ENCODE measurements around the gene ADAMTS15.
"Not testable (repeated sequence)": the region's sequence is repeated elsewhere in the genome, so short reads cannot be mapped to it uniquely, and the experiment has no call there.

DNA sequence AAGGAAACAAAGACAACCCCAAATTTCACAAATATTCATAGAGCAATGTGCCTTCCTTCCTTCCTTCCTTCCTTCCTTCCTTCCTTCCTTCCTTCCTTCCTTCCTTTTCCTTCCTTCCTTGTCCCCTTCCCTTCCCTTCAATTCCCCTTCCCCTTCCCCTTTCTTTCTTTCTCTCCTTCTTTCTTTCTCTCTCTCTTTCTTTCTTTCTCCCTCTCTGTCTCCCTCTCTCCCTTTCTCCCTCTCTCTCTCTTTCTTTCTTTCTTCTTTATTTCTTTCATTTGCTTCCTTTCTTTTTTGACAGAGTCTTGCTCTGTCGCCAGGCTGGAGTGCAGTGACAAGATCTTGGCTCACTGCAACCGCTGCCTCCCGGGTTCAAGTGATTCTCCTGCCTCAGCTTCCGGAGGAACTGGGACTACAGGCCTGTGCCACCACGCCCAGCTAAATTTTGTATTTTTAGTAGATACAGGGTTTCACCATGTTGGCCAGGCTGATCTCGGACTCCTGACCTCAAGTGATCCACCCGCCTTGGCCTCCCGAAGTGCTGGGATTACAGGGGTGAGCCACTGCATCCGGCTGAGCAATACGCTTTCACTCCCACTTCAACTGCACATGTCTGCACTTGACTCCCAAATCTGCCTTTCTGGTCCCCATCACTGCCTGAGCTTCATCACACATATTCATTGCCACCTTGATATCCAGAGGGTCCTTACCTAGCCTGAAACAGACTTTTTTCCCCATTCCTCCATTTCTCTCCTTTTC lies 9.9 kb upstream of the ADAMTS15 start:
- TF ChIP-seq, protein P1, sequence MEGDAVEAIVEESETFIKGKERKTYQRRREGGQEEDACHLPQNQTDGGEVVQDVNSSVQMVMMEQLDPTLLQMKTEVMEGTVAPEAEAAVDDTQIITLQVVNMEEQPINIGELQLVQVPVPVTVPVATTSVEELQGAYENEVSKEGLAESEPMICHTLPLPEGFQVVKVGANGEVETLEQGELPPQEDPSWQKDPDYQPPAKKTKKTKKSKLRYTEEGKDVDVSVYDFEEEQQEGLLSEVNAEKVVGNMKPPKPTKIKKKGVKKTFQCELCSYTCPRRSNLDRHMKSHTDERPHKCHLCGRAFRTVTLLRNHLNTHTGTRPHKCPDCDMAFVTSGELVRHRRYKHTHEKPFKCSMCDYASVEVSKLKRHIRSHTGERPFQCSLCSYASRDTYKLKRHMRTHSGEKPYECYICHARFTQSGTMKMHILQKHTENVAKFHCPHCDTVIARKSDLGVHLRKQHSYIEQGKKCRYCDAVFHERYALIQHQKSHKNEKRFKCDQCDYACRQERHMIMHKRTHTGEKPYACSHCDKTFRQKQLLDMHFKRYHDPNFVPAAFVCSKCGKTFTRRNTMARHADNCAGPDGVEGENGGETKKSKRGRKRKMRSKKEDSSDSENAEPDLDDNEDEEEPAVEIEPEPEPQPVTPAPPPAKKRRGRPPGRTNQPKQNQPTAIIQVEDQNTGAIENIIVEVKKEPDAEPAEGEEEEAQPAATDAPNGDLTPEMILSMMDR (IDR thresholded peaks at IDR 0.05), result not testable (repeated sequence)
- not testable (repeated sequence) for TF ChIP-seq POLR2AphosphoS5, EP300, POLR2A (IDR thresholded peaks at IDR 0.05)

All from sigmoid colon (tissue), 4 donors.